GM19351 (cell line): Measurements from ENCODE around the gene GALNS.
"Not testable (repeated sequence)": the region's sequence is repeated elsewhere in the genome, so short reads cannot be mapped to it uniquely, and the experiment has no call there.

Experiments
- ATAC-seq: cut with Tn5 transposase; IDR thresholded peaks from one replicate; pipeline ENCODE4 v1.9.1; 2021; ENCODE audit warnings: mild to moderate bottlenecking, moderate library complexity; ENCODE audit not compliant: unreplicated experiment

Gene GALNS

GRCh38 chr16:88807142-88807625 is 49.6 kb downstream of the GALNS start:
- ATAC-seq: no peak

- no peak for ATAC-seq
Observed at GRCh38 chr16:88806491-88807111, 50.1 kb downstream of the GALNS start.

GRCh38 chr16:88805887-88806393 is 50.8 kb downstream of the GALNS start:
- no peak for ATAC-seq

- ATAC-seq: no peak
Observed at GRCh38 chr16:88805340-88805715, 51.4 kb downstream of the GALNS start.

GRCh38 chr16:88804552-88805339 is 52.0 kb downstream of the GALNS start:
- no peak for ATAC-seq

- no peak for ATAC-seq
Observed at GRCh38 chr16:88804173-88804551, 52.6 kb downstream of the GALNS start.

- ATAC-seq: peak; percentile 56
Observed at GRCh38 chr16:88803264-88803987, 53.3 kb downstream of the GALNS start, which contains the start of gene CDT1. Gene CDT1 (plus strand): TSS chr16:88803789. CDS start chr16:88803832, 43 bp downstream.

GRCh38 chr16:88800277-88800592 is 56.5 kb downstream of the GALNS start:
- no peak for ATAC-seq

- no peak for ATAC-seq
Observed at GRCh38 chr16:88799569-88800276, 57.0 kb downstream of the GALNS start.

GRCh38 chr16:88798772-88799455 is 57.8 kb downstream of the GALNS start:
- ATAC-seq: no peak

- no peak for ATAC-seq
Observed at GRCh38 chr16:88798073-88798472, 58.7 kb downstream of the GALNS start.

GRCh38 chr16:88796278-88796677 is 60.5 kb downstream of the GALNS start:
- no peak for ATAC-seq

GRCh38 chr16:88793251-88793954 is 63.3 kb downstream of the GALNS start:
- no peak for ATAC-seq

- no peak for ATAC-seq
Observed at GRCh38 chr16:88792668-88793250, 64.0 kb downstream of the GALNS start.

GRCh38 chr16:88792078-88792550 is 64.6 kb downstream of the GALNS start:
- no peak for ATAC-seq

- ATAC-seq: no peak
Observed at GRCh38 chr16:88790312-88791211, 66.2 kb downstream of the GALNS start.

- no peak for ATAC-seq
Observed at GRCh38 chr16:88789594-88789993, 67.2 kb downstream of the GALNS start.

- not testable (repeated sequence) for ATAC-seq
Observed at GRCh38 chr16:88788749-88789148, 68.0 kb downstream of the GALNS start.
